Activated CD4-positive, alpha-beta T cell treated with anti-CD3 and anti-CD28 coated beads for 24 hours (primary cell): ENCODE data around the gene OR6B1.
"Not testable (repeated sequence)": the region's sequence is repeated elsewhere in the genome, so short reads cannot be mapped to it uniquely, and the experiment has no call there.

ENCODE experiments used
- DNase-seq, 2 donors: peaks; one replicate each; pipeline ENCODE4 v3.0.0-alpha.2; 2020; ENCODE audit warnings: low read depth in 2 of 2

Gene OR6B1

GRCh38 chr7:144038887-144039286 is 38.8 kb downstream of the OR6B1 start:
- DNase-seq, result no peak

- no peak for DNase-seq
Measured at GRCh38 chr7:144048648-144049047, 48.5 kb downstream of the OR6B1 start, which contains the start of gene OR2A5. TSS of gene OR2A5 (plus strand) at chr7:144048948. CDS start at chr7:144050402, 1,454 bp downstream.

- no peak for DNase-seq
Measured at GRCh38 chr7:144049491-144049890, 49.4 kb downstream of the OR6B1 start.

- DNase-seq, result no peak
Measured at GRCh38 chr7:144050093-144050492, 50.0 kb downstream of the OR6B1 start.

GRCh38 chr7:144050884-144051283 is 50.8 kb downstream of the OR6B1 start:
- DNase-seq, result not testable (repeated sequence)

GRCh38 chr7:144057954-144058353 is 57.8 kb downstream of the OR6B1 start:
- no peak for DNase-seq
